Epithelial cell of proximal tubule (primary cell): ENCODE measurements around the gene SETBP1. TPM values are rescaled to one million over a fixed set of nuclear protein-coding genes. Genes with fewer than 3 reads are reported as not detected.

Source experiments
- DNase-seq: peaks from one replicate; pipeline ENCODE4 v3.0.0-alpha.2; 2011; ENCODE audit warnings: low read depth
- H3K4me3 ChIP-seq: 2 replicates; pipeline ENCODE4 v1.5.1; 2011; ENCODE audit warnings: low read depth, mild to moderate bottlenecking, low read length
- total RNA-seq: library from RNA; depleted of rRNA; stranded (reverse); fragments of >200 nt; gene quantifications from 2 replicates; pipeline ENCODE4 v1.2.3, GENCODE V29; 2015
- TF ChIP-seq, protein P1 (sequence below): conservative IDR thresholded peaks from 2 replicates; pipeline ENCODE4 v1.5.1; 2012; ENCODE audit warnings: low read depth, mild to moderate bottlenecking, low read length

SETBP1 gene
- total RNA-seq, 1 donor from 2014 or later: 2.4 TPM

DNA sequence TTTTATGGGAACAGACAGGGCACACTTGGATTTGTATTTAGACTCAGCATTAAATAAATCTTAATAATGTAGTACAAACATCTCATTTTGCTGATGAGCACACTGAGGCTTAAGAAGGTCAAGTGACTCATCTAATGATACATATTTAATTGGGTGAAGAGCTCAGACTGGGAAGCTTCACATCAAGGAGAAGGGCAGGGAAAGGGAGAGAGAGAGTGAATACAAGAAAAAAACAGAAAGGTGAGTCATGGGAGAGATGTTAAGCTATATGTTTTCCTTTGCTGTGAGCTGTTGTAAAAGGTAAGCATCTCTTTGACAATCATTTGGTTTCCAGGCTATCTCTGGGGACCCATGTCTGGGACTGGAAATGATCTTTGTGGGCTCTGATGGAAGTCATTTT is 277.8 kb downstream of the SETBP1 start:
- no peak overlapping the region for H3K4me3 ChIP-seq
- TF ChIP-seq, protein P1, sequence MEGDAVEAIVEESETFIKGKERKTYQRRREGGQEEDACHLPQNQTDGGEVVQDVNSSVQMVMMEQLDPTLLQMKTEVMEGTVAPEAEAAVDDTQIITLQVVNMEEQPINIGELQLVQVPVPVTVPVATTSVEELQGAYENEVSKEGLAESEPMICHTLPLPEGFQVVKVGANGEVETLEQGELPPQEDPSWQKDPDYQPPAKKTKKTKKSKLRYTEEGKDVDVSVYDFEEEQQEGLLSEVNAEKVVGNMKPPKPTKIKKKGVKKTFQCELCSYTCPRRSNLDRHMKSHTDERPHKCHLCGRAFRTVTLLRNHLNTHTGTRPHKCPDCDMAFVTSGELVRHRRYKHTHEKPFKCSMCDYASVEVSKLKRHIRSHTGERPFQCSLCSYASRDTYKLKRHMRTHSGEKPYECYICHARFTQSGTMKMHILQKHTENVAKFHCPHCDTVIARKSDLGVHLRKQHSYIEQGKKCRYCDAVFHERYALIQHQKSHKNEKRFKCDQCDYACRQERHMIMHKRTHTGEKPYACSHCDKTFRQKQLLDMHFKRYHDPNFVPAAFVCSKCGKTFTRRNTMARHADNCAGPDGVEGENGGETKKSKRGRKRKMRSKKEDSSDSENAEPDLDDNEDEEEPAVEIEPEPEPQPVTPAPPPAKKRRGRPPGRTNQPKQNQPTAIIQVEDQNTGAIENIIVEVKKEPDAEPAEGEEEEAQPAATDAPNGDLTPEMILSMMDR: no peak
- DNase-seq: no peak

DNA sequence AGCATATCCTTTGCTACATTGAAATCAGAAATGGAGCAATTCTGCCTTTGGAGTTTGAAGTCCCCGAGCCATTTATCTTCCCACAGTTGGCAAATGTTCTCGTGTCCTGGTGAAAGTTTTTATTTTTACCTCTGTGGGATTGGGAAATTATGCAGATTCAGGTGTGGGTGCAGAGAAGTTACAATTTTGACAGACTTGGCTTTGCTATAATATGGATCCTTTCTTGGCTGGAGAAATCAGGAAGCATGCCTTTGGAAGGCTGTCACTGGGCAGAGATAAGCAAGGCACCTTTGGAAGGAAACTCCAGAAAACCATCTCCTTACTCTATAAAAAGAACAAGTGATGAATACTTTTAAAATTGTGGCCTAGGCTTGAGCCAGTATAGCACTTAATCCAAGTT is 278.3 kb downstream of the SETBP1 start:
- H3K4me3 ChIP-seq: no peak overlapping the region
- TF ChIP-seq, protein P1: no peak
- no peak for DNase-seq

DNA sequence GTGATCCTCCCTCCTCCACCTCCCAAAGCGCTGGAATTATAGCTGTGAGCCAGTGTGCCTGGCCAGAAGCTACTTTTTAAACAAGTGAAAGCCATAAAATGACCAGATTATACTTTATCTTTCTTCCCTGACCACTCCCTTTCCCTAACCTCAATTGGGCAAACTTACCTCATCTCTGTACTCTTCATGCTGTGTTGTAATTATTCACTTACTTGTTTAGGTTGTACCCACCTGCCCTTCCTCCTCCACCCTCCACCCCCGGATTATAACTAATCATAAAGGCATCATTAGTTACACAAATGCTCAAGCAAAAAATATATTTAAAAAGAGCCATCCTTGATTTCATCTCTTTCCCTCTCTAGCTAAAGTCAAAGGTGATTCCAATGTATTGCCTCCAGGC is 279.9 kb downstream of the SETBP1 start:
- no peak for DNase-seq
- TF ChIP-seq, protein P1: no peak
- H3K4me3 ChIP-seq: no peak overlapping the region

DNA sequence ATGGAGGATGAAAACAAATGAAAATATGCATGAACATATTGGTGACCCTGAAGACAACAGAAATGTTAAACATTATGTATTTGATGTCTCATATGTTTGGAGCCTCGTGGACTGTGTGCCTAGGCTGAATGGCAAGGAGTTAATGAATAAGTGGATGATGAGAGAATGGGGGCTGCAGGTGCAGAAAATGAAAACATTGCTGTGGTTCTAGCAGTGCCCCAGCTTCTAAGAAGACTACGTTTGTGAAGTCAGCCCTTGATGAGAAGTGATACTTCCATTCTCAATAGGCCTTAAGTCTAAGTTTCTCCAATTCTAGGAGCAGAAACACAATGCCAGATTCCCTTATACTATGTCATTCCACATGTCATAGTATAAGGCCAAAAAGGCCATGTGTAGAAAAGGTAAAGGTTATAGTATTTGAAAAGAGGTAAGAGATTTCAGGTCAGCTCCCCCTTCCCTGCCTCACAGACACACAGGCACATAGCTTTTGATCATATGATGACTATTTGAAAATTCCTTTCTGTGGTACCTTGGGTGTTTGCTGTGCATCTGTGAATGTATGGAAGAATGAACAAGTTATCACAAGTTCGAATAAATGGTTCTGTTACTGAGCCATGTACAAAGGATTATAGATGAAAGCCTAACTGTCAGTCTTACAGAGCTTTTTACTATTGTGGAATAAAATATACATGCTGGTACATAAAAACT is 280.8 kb downstream of the SETBP1 start:
- no peak overlapping the region for H3K4me3 ChIP-seq
- no peak for DNase-seq
- TF ChIP-seq, protein P1: no peak

DNA sequence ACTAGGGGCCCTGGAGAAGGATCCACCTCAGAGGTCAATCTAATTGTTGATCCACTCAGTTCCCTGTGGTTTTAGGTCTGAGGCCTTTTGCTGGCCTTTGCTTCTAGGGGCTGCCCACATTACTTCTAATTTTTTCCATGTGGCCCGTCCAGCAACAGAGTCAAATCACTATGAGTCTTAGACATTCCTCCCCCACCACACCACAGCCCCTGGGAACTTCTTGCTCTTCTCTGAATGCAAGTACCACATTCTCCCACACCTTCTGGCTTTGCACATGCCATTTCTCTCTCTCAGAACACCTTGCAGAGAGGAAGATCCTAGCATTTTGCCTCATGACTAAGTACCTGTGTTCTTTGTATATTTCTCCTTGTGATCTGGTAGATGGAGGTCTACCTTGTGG is 286.9 kb downstream of the SETBP1 start:
- no peak overlapping the region for H3K4me3 ChIP-seq
- no peak for DNase-seq
- TF ChIP-seq, protein P1: no peak

DNA sequence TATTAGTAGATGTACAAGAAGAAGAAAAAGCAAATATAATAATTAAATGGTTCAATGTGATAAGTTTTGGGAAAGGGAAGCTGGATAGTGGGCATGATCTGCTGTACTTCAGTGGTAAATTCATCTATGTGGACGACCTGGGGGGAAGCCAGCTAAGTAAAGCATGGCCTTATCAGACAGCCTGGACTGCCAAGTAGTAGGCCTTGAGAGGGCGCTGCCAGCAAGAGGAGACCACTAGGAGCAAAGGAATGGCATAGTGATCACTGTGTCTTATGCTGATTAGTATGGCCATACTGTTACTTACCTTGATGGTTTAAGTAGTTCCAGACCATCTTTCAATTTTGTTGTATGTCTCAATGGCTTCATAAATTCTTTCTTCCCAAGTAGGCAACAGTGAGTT is 287.6 kb downstream of the SETBP1 start:
- H3K4me3 ChIP-seq: no peak overlapping the region
- TF ChIP-seq, protein P1: peak; percentile 25
- DNase-seq: no peak

DNA sequence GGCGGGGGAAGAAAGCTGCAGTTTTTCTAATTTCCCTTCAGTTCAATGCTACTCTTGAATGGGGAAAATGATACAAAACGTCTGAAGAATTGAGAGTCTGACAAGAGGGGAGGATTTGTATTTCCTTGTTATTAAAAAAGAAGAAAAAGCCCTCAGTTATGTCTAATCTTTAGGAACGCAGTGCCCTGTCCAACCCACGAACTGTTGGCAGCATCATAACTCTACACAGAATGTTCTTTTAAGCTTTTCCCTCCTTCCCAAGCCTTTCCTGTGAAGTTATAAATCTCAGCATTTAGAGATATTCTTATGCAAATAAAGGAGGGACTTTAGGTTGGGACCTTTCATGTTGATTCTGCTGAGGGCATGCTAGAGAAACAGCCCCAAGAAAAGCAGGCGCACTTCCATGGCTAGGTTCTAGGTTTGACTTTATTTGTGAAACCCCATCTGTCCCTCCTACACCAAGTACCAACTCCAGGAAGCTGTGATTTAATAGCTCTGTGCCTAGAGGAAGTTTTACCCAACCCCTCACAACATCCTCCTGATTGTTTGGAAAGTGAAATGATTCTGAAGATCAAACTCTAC is 288.6 kb downstream of the SETBP1 start:
- H3K4me3 ChIP-seq: no peak overlapping the region
- TF ChIP-seq, protein P1: no peak
- no peak for DNase-seq
